OCI-LY1 (cell line): ENCODE results near the gene POLR3A.

Experiments
- EZH2 ChIP-seq: fragments of 200-600 bp; sonication (generic), shearing (Covaris generic); IDR thresholded peaks from 2 replicates; pipeline ENCODE4 v1.8.0; 2017; ENCODE audit warnings: borderline replicate concordance, mixed run types, mild to moderate bottlenecking, antibody characterized with exemption, low read length, moderate library complexity, mixed read lengths
- TF ChIP-seq, protein P1 (sequence below): fragments of 200-600 bp; sonication (generic), shearing (Covaris generic); IDR thresholded peaks from 2 replicates; pipeline ENCODE4 v1.5.1; 2017; ENCODE audit warnings: mild to moderate bottlenecking, antibody characterized with exemption, low read length, moderate library complexity, mixed read lengths

DNA sequence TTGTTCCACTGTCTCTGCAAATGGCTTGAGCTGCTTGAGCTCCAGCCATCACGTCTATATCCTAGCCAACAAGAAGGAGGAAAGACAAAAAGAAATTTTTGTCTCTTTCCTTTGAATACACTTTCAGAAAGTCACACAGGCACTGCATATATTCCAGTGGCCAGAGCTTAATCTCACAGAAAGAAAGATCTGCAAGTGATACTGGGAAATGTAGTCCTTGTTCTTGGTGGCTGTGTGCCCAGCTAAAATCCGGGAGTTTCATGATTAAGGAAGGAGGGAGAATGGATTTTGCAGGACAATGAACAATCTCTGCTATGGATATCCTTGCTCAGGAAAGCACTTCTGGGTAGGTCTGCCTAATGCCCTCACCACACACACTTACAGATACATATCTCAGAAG is 83.2 kb downstream of the POLR3A start:
- no peak for TF ChIP-seq EZH2
- TF ChIP-seq, protein P1, sequence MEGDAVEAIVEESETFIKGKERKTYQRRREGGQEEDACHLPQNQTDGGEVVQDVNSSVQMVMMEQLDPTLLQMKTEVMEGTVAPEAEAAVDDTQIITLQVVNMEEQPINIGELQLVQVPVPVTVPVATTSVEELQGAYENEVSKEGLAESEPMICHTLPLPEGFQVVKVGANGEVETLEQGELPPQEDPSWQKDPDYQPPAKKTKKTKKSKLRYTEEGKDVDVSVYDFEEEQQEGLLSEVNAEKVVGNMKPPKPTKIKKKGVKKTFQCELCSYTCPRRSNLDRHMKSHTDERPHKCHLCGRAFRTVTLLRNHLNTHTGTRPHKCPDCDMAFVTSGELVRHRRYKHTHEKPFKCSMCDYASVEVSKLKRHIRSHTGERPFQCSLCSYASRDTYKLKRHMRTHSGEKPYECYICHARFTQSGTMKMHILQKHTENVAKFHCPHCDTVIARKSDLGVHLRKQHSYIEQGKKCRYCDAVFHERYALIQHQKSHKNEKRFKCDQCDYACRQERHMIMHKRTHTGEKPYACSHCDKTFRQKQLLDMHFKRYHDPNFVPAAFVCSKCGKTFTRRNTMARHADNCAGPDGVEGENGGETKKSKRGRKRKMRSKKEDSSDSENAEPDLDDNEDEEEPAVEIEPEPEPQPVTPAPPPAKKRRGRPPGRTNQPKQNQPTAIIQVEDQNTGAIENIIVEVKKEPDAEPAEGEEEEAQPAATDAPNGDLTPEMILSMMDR, result no peak
